Neuronal stem cell (in vitro differentiated cells): Measurements from ENCODE around the gene HTD2.

Experiments used
- DNase-seq: peaks from one replicate; pipeline ENCODE4 v3.0.0-alpha.2; 2013; ENCODE audit warnings: low spot score
- H2AFZ ChIP-seq: one replicate; pipeline ENCODE4 v1.6.1; 2013; ENCODE audit warnings: mild to moderate bottlenecking, low read length, inconsistent platforms
- H2AK5ac ChIP-seq: 2 replicates; pipeline ENCODE4 v1.6.1; 2013; ENCODE audit warnings: low read depth, mild to moderate bottlenecking, inconsistent platforms, low read length, moderate library complexity, mixed read lengths
- H2BK120ac ChIP-seq: 2 replicates; pipeline ENCODE4 v1.6.1; 2013; ENCODE audit warnings: low read depth, mild to moderate bottlenecking, inconsistent platforms, low read length, moderate library complexity, mixed read lengths
- H2BK12ac ChIP-seq: one replicate; pipeline ENCODE4 v1.6.1; 2013; ENCODE audit warnings: low read length, inconsistent platforms
- H2BK15ac ChIP-seq: 2 replicates; pipeline ENCODE4 v1.6.1; 2013; ENCODE audit warnings: mild to moderate bottlenecking, low read length, inconsistent platforms, mixed read lengths
- H2BK5ac ChIP-seq: one replicate; pipeline ENCODE4 v1.6.1; 2013; ENCODE audit warnings: inconsistent platforms, mild to moderate bottlenecking, low read length, moderate library complexity
- H3K14ac ChIP-seq: one replicate; pipeline ENCODE4 v1.6.1; 2013; ENCODE audit warnings: low read length, inconsistent platforms
- H3K18ac ChIP-seq: 2 replicates; pipeline ENCODE4 v1.6.1; 2013; ENCODE audit warnings: low read length, inconsistent platforms
- H3K23ac ChIP-seq: 2 replicates; pipeline ENCODE4 v1.6.1; 2013; ENCODE audit warnings: low read depth, mild to moderate bottlenecking, mixed read lengths, low read length, inconsistent platforms; ENCODE audit not compliant: poor library complexity
- H3K27ac ChIP-seq: replicated peaks from 3 replicates; pipeline ENCODE4 v1.5.1; 2013; ENCODE audit warnings: low read length, inconsistent platforms
- H3K27me3 ChIP-seq, 3 experiments: 2 replicates each; pipeline ENCODE4 v1.6.1; 2013; ENCODE audit warnings: low read length in 3 of 3, mild to moderate bottlenecking in 2 of 3, inconsistent platforms in 1 of 3, low read depth in 1 of 3, mixed read lengths in 1 of 3, moderate library complexity in 1 of 3; ENCODE audit not compliant: control insufficient read depth in 3 of 3, insufficient read depth in 3 of 3
- H3K36me3 ChIP-seq, 2 donors: replicated peaks in 1 of 2; 2 replicates each; pipeline ENCODE4 v1.6.1; 2013; ENCODE audit warnings: low read length in 2 of 2; ENCODE audit not compliant: control insufficient read depth in 2 of 2, insufficient read depth in 2 of 2
- H3K4ac ChIP-seq: 2 replicates; pipeline ENCODE4 v1.6.1; 2013; ENCODE audit warnings: inconsistent platforms, mild to moderate bottlenecking, low read length, moderate library complexity
- H3K4me1 ChIP-seq, 2 donors: 1 replicate in 1 of 2; 2 replicates in 1 of 2; pipeline ENCODE4 v1.6.1; 2013; ENCODE audit warnings: low read length in 2 of 2, low read depth in 1 of 2; ENCODE audit not compliant: control insufficient read depth in 2 of 2, insufficient read depth in 1 of 2
- H3K4me2 ChIP-seq: one replicate; pipeline ENCODE4 v1.6.1; 2013; ENCODE audit warnings: mild to moderate bottlenecking, low read length, inconsistent platforms; ENCODE audit not compliant: insufficient read depth, poor library complexity, severe bottlenecking
- H3K4me3 ChIP-seq, 2 donors: 2 replicates each; pipeline ENCODE4 v1.5.1; 2013; ENCODE audit warnings: low read length in 2 of 2, mild to moderate bottlenecking in 2 of 2, inconsistent platforms in 1 of 2, moderate library complexity in 1 of 2
- H3K79me1 ChIP-seq: one replicate; pipeline ENCODE4 v1.6.1; 2013; ENCODE audit warnings: low read depth, mild to moderate bottlenecking, inconsistent platforms, low read length, moderate library complexity
- H3K9ac ChIP-seq: one replicate; pipeline ENCODE4 v1.6.1; 2013; ENCODE audit warnings: mild to moderate bottlenecking, low read depth, low read length, inconsistent platforms; ENCODE audit not compliant: poor library complexity
- H3K9me3 ChIP-seq, 2 donors: replicated peaks in 1 of 2; 2 replicates each; pipeline versions ENCODE3 to v1.6.1; 2013; ENCODE audit warnings: low read length in 2 of 2, mild to moderate bottlenecking in 2 of 2, inconsistent platforms in 1 of 2, low read depth in 1 of 2, mixed read lengths in 1 of 2, moderate library complexity in 1 of 2; ENCODE audit not compliant: control insufficient read depth in 2 of 2, insufficient read depth in 1 of 2
- H4K8ac ChIP-seq: one replicate; pipeline ENCODE4 v1.6.1; 2013; ENCODE audit warnings: low read depth, mild to moderate bottlenecking, inconsistent platforms, low read length, moderate library complexity
- H4K91ac ChIP-seq: one replicate; pipeline ENCODE4 v1.6.1; 2013; ENCODE audit warnings: low read length, low read depth, mild to moderate bottlenecking, inconsistent platforms; ENCODE audit not compliant: poor library complexity
- WGBS, 2 donors: extraction: QIAGEN DNeasy Blood & Tissue Kit; methylation state at CpG; one replicate each; pipeline ENCODE4 v1.1.7; 2013; ENCODE audit warnings: missing lambda C conversion rate in 2 of 2, mixed read lengths in 1 of 2; ENCODE audit not compliant: insufficient read length in 2 of 2, insufficient replicate concordance in 1 of 2; ENCODE audit errors: extremely low coverage in 2 of 2; 5-methylcytosine and 5-hydroxymethylcytosine counted together

Gene HTD2

GRCh38 chr3:58326267-58326900, 20.1 kb downstream of the HTD2 start:
- Histone ChIP-seq H3K18ac (no peak overlapping the region), H3K27me3 (no peaks in the 10 kb centered on the region), H3K23ac (no peak overlapping the region), H2BK15ac (no peak overlapping the region), H2AK5ac (no peak overlapping the region), H3K79me1 (no peaks in the 10 kb centered on the region), H3K14ac (no peak overlapping the region), H2BK120ac (no peak overlapping the region), H3K27ac (no peak overlapping the region), H3K4me3 (no peak overlapping the region), H4K8ac (no peak overlapping the region), H3K4me2 (no peak overlapping the region), H3K9ac (no peak overlapping the region), H2BK12ac (no peak overlapping the region), H3K4ac (no peak overlapping the region), H4K91ac (no peak overlapping the region), H3K36me3 (peaks cover 0 to 2% of the 10 kb centered on the region in 2 donors), H2BK5ac (no peak overlapping the region), H3K9me3 (no peaks in the 10 kb centered on the region), H2AFZ (no peak overlapping the region), H3K4me1 (no peaks in the 10 kb centered on the region)
- no peak for DNase-seq
- no CpG with 5 or more reads among the region's 8 CpGs for WGBS, 2 donors

- Histone ChIP-seq H3K79me1 (peaks cover 3% of the 10 kb centered on the region), H3K9ac (no peak overlapping the region), H4K91ac (no peak overlapping the region), H3K9me3 (no peaks in the 10 kb centered on the region), H2BK120ac (no peak overlapping the region), H3K4me1 (peaks cover 2 to 4% of the 10 kb centered on the region in 2 donors), H3K14ac (no peak overlapping the region), H3K23ac (no peak overlapping the region), H3K27ac (no peak overlapping the region), H2AFZ (no peak overlapping the region), H2BK5ac (no peak overlapping the region), H3K27me3 (peaks cover 0 to 2% (median 0%) of the 10 kb centered on the region in 3 experiments), H3K4me2 (no peak overlapping the region), H2BK12ac (no peak overlapping the region), H3K36me3 (no peaks in the 10 kb centered on the region), H3K18ac (no peak overlapping the region), H3K4ac (no peak overlapping the region), H2BK15ac (no peak overlapping the region), H2AK5ac (no peak overlapping the region), H3K4me3 (no peak overlapping the region), H4K8ac (no peak overlapping the region)
- no peak for DNase-seq
- WGBS, 2 donors = no CpG with 5 or more reads among the region's 8 CpGs
These were observed 23.0 kb downstream of the HTD2 start for GRCh38 chr3:58329150-58329921.

GRCh38 chr3:58329922-58330413, 23.6 kb downstream of the HTD2 start:
- H3K4me1 ChIP-seq = peaks cover 2 to 4% of the 10 kb centered on the region in 2 donors
- H2AK5ac ChIP-seq = no peak overlapping the region
- H2AFZ ChIP-seq = no peak overlapping the region
- no peaks in the 10 kb centered on the region for H3K36me3 ChIP-seq
- peaks cover 0 to 2% (median 0%) of the 10 kb centered on the region in 3 experiments for H3K27me3 ChIP-seq
- H3K9ac ChIP-seq = no peak overlapping the region
- no peak overlapping the region for H3K18ac ChIP-seq
- H3K4ac ChIP-seq = no peak overlapping the region
- no peak overlapping the region for H3K4me3 ChIP-seq
- H4K91ac ChIP-seq = no peak overlapping the region
- no peak overlapping the region for H3K14ac ChIP-seq
- no peak overlapping the region for H2BK15ac ChIP-seq
- no peaks in the 10 kb centered on the region for H3K9me3 ChIP-seq
- no peak overlapping the region for H2BK12ac ChIP-seq
- no peak overlapping the region for H3K23ac ChIP-seq
- H2BK5ac ChIP-seq = no peak overlapping the region
- H3K4me2 ChIP-seq = no peak overlapping the region
- no peak overlapping the region for H2BK120ac ChIP-seq
- DNase-seq = no peak
- no peak overlapping the region for H4K8ac ChIP-seq
- H3K27ac ChIP-seq = no peak overlapping the region
- no CpG with 5 or more reads among the region's 5 CpGs for WGBS, 2 donors
- peaks cover 3% of the 10 kb centered on the region for H3K79me1 ChIP-seq

GRCh38 chr3:58331593-58332152, 25.4 kb downstream of the HTD2 start:
- H3K79me1 ChIP-seq = peaks cover 3% of the 10 kb centered on the region

More at GRCh38 chr3:58331593-58332152, 25.4 kb downstream of the HTD2 start:
- Histone ChIP-seq H3K9ac (no peak overlapping the region), H2AFZ (peak overlapping the region; percentile 99), H3K4me2 (no peak overlapping the region), H3K4me1 (peaks cover 2 to 4% of the 10 kb centered on the region in 2 donors), H3K27ac (no peak overlapping the region), H3K36me3 (no peaks in the 10 kb centered on the region), H3K4me3 (no peak overlapping the region), H4K8ac (no peak overlapping the region), H3K4ac (no peak overlapping the region), H3K27me3 (peaks cover 0 to 2% (median 0%) of the 10 kb centered on the region in 3 experiments), H2BK12ac (no peak overlapping the region), H3K9me3 (no peaks in the 10 kb centered on the region), H3K18ac (no peak overlapping the region), H2BK15ac (peak overlapping the region; percentile 38), H2BK120ac (no peak overlapping the region), H2AK5ac (no peak overlapping the region), H4K91ac (no peak overlapping the region), H3K23ac (no peak overlapping the region), H3K14ac (no peak overlapping the region), H2BK5ac (peak overlapping the region; percentile 0)
- no peak for DNase-seq
- WGBS, 2 donors = no CpG with 5 or more reads among the region's 4 CpGs
